ENCODE measurements around the gene P2RX4. TPM values are rescaled to one million over a fixed set of nuclear protein-coding genes. Genes with fewer than 3 reads are reported as not detected.

P2RX4 gene
- total RNA-seq, 1 experiment from 2014 or later = 8.1 TPM

DNA sequence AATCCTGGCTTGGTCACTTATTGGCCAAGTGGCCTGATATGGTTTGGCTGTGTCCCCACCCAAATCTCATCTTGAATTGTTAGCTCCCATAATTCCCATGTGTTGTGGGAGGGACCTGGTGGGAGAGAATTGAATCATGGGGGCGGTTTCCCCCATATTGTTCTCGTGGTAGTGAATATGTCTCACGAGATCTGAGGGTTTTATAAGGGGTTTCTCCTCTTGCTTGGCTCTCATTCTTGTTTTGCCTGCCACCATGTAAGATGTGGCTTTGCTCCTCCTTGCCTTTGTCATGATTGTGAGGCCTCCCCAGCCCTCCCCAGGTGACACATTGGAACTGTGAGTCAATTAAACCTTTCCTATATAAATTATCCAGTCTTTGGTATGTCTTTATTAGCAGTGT, 18.8 kb upstream of the P2RX4 start:
- H3K79me2 ChIP-seq (ENCODE audit: insufficient read depth, low read length) = no peaks in the 10 kb centered on the region
- H2BK15ac ChIP-seq (ENCODE audit: low read depth, low read length) = no peak overlapping the region
- H2BK20ac ChIP-seq (ENCODE audit: low read depth, low read length, poor library complexity, severe bottlenecking) = no peak overlapping the region
- H3K9me3 ChIP-seq (ENCODE audit: control insufficient read depth, low read depth, low read length) = no peaks in the 10 kb centered on the region
- no peak overlapping the region for H4K8ac ChIP-seq (replicated peaks; ENCODE audit: insufficient read length, low read depth, low read length)
- H3K14ac ChIP-seq (ENCODE audit: insufficient read depth, low read length) = no peak overlapping the region
- WGBS (ENCODE audit: extremely low coverage, insufficient read length, low lambda C conversion rate) = no CpG with 5 or more reads among the region's 3 CpGs
- no peak overlapping the region for H2AFZ ChIP-seq (ENCODE audit: low read length)
- H3K36me3 Mint-ChIP-seq (ENCODE audit: insufficient read depth in 1 of 3, low read depth in 3 of 3) = no peaks in the 10 kb centered on the region
- H3K18ac ChIP-seq (ENCODE audit: insufficient read length, low read depth, low read length) = no peak overlapping the region
- no peak overlapping the region for H4K5ac ChIP-seq (ENCODE audit: insufficient read length, low read depth, low read length)
- H2BK12ac ChIP-seq (ENCODE audit: insufficient read length, low read depth, low read length) = no peak overlapping the region
- no peak overlapping the region for H2AK5ac ChIP-seq (ENCODE audit: insufficient read length, low read length)
- peaks cover 3 to 7% of the 10 kb centered on the region in 2 experiments; a peak in 2 of 4 replicates for H3K4me1 Mint-ChIP-seq
- no peak overlapping the region for H2BK5ac ChIP-seq (ENCODE audit: insufficient read length, low read length)
- H3T11ph ChIP-seq (ENCODE audit: low read length) = no peak overlapping the region
- H3K23ac ChIP-seq (ENCODE audit: insufficient read length, low read depth, low read length) = no peak overlapping the region
- no peak overlapping the region for H4K91ac ChIP-seq (ENCODE audit: insufficient read length, low read depth, low read length)
- TF ChIP-seq, protein P1, sequence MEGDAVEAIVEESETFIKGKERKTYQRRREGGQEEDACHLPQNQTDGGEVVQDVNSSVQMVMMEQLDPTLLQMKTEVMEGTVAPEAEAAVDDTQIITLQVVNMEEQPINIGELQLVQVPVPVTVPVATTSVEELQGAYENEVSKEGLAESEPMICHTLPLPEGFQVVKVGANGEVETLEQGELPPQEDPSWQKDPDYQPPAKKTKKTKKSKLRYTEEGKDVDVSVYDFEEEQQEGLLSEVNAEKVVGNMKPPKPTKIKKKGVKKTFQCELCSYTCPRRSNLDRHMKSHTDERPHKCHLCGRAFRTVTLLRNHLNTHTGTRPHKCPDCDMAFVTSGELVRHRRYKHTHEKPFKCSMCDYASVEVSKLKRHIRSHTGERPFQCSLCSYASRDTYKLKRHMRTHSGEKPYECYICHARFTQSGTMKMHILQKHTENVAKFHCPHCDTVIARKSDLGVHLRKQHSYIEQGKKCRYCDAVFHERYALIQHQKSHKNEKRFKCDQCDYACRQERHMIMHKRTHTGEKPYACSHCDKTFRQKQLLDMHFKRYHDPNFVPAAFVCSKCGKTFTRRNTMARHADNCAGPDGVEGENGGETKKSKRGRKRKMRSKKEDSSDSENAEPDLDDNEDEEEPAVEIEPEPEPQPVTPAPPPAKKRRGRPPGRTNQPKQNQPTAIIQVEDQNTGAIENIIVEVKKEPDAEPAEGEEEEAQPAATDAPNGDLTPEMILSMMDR (conservative IDR thresholded peaks at IDR 0.05) = no peak
- H3K27me3 Mint-ChIP-seq (ENCODE audit: low read depth) = no peaks in the 10 kb centered on the region; the same call in 1 of the 2 replicates
- no peak overlapping the region for H3K56ac ChIP-seq (ENCODE audit: insufficient read length, low read depth, low read length)
- H3K4me2 ChIP-seq (ENCODE audit: insufficient read depth, insufficient read length, low read length) = no peak overlapping the region
- no peaks in the 10 kb centered on the region for H3K4me1 ChIP-seq (ENCODE audit: insufficient read depth, low read length)
- no peak overlapping the region for H2BK120ac ChIP-seq (ENCODE audit: low read depth, low read length, poor library complexity, severe bottlenecking)
- no peak overlapping the region for H3K27ac Mint-ChIP-seq
- H3K79me1 ChIP-seq (ENCODE audit: insufficient read depth, low read depth, low read length, poor library complexity, severe bottlenecking) = no peaks in the 10 kb centered on the region
- no peak overlapping the region for H3K4me3 Mint-ChIP-seq
- no peaks in the 10 kb centered on the region for H3K27me3 ChIP-seq (ENCODE audit: insufficient read depth, low read length)
- no peaks in the 10 kb centered on the region for H4K20me1 ChIP-seq (ENCODE audit: control insufficient read depth, insufficient read depth, insufficient read length)
- H3K9me3 Mint-ChIP-seq = no peaks in the 10 kb centered on the region
- no peak overlapping the region for H3K9ac ChIP-seq (ENCODE audit: extremely low read depth, insufficient read length, low read length)
- H3K23me2 ChIP-seq (ENCODE audit: insufficient read length, low read depth, low read length, poor library complexity, severe bottlenecking) = no peaks in the 10 kb centered on the region
- H3K4ac ChIP-seq (ENCODE audit: low read depth, low read length) = no peak overlapping the region
- H3K27ac ChIP-seq (ENCODE audit: insufficient read length, low read depth, low read length) = no peak overlapping the region
- no peak for DNase-seq

Measured in H9 (cell line).